Measurements from ENCODE around the gene PTGES3. TPM values are rescaled to one million over a fixed set of nuclear protein-coding genes. Genes with fewer than 3 reads are reported as not detected.

The PTGES3 gene
- total RNA-seq, 1 experiment from 2014 or later, result 404 TPM

GRCh38 chr12:56724972-56725722 is 37.1 kb upstream of the PTGES3 start, which contains the start of gene NACA:
TSS of gene NACA (minus strand) at chr12:56725299. CDS start at chr12:56724521, 778 bp downstream.
- Histone ChIP-seq H3K4me3 (replicated peaks in 1 of 2; ENCODE audit: low read depth in 1 of 2, low read length in 2 of 2) (peak within 1 kb of the TSS; percentile 92 to 99), H2AFZ (ENCODE audit: low read depth, low read length, poor library complexity, severe bottlenecking) (peak within 1 kb of the TSS; percentile 36), H3K79me2 (ENCODE audit: insufficient read depth, low read length) (peaks cover 50% of the 10 kb centered on the region), H3K9me3 (ENCODE audit: control insufficient read depth in 1 of 2, insufficient read depth in 1 of 2, low read depth in 1 of 2, low read length in 2 of 2) (no peaks in the 10 kb centered on the region), H3K36me3 (ENCODE audit: control insufficient read depth in 1 of 2, insufficient read depth in 2 of 2, low read length in 2 of 2) (peaks cover 14 to 46% of the 10 kb centered on the region in 2 experiments), H3K4me2 (ENCODE audit: low read length) (peak within 1 kb of the TSS; percentile 85), H3K9ac (ENCODE audit: low read length) (peak within 1 kb of the TSS; percentile 99), H4K20me1 (ENCODE audit: insufficient read depth) (peaks cover 27% of the 10 kb centered on the region; the same call in 1 of the 2 replicates), H3K9me2 (ENCODE audit: insufficient read depth) (no peaks in the 10 kb centered on the region), H3K27me3 (ENCODE audit: insufficient read depth, low read length) (no peaks in the 10 kb centered on the region), H3K4me1 (ENCODE audit: control insufficient read depth in 1 of 2, insufficient read depth in 2 of 2, low read length in 2 of 2) (peaks cover 21 to 42% of the 10 kb centered on the region in 2 experiments; a peak in 3 of 4 replicates), H3K27ac (ENCODE audit: low read depth, low read length) (peak within 1 kb of the TSS; percentile 91)
- CTCF ChIA-PET, result interaction anchor here (0.8 to 0.9 kb wide), 3 partner anchors 29 to 277 kb away, joined by 3 to 4 read pairs (median 3); no protein-coding TSS in a partner anchor
- BruUV-seq (replicated peaks), result no TSS peak
- DNase-seq (ENCODE audit: low read depth, low spot score) (peak; percentile 95), ATAC-seq (peak; percentile 94)
- POLR2A ChIA-PET, result interaction anchor here (0.6 to 1.8 kb wide), 30 partner anchors 8 to 503 kb away, joined by 3 to 31 read pairs (median 4); partner anchors contain the start of genes PTGES3, RNF41 and STAT6
- RAD21 ChIA-PET (ENCODE audit: low non-redundant PET in 1 of 2, low total read pairs in 2 of 2, uncharacterized antibody in 2 of 2, unreplicated experiment in 2 of 2), result no interaction called here
- intact Hi-C loops (cut with micrococcal nuclease), result loop anchor here (2.0 kb wide), 1 partner anchor 36 kb away; the partner anchor contains the start of gene PTGES3
- TF ChIP-seq ELF1 (IDR thresholded peaks at IDR 0.05; ENCODE audit: borderline replicate concordance, low read depth), result peak; percentile 36; the same call in 1 of the 2 replicates
- TF ChIP-seq ZBTB33 (IDR thresholded peaks at IDR 0.05; ENCODE audit: extremely low read depth, insufficient replicate concordance, low read length), result no peak
- TF ChIP-seq CTCF (IDR thresholded peaks at IDR 0.05 in 2 of 3, conservative IDR thresholded peaks at IDR 0.05 in 1 of 3; ENCODE audit: borderline replicate concordance in 1 of 3, insufficient read depth in 1 of 3, low read depth in 2 of 3, low read length in 2 of 3), result no peak
- TF ChIP-seq POLR2A (IDR thresholded peaks at IDR 0.05; ENCODE audit: borderline replicate concordance, extremely low read depth, insufficient read depth, insufficient read length), result peak; percentile 75
- no peak for TF ChIP-seq REST (IDR thresholded peaks at IDR 0.05; ENCODE audit: low read depth)
- TF ChIP-seq EZH2phosphoT487 (IDR thresholded peaks at IDR 0.05; ENCODE audit: borderline replicate concordance), result no peak
- no peak for TF ChIP-seq ATF3 (IDR thresholded peaks at IDR 0.05)
- no peak for TF ChIP-seq CEBPB (IDR thresholded peaks at IDR 0.05; ENCODE audit: low read depth)
- no peak for TF ChIP-seq EZH2 (IDR thresholded peaks at IDR 0.05)
- peak; percentile 82 for TF ChIP-seq SIN3A (IDR thresholded peaks at IDR 0.05; ENCODE audit: low read depth)
- TF ChIP-seq EGR1 (IDR thresholded peaks at IDR 0.05; ENCODE audit: low read depth), result peak; percentile 94
- no peak for TF ChIP-seq FOSL1 (IDR thresholded peaks at IDR 0.05; ENCODE audit: low read depth)
- peak; percentile 95 for TF ChIP-seq POLR2AphosphoS5 (IDR thresholded peaks at IDR 0.05; ENCODE audit: low read depth, low read length)
- TF ChIP-seq SP1 (IDR thresholded peaks at IDR 0.05; ENCODE audit: low read depth), result peak; percentile 52; the same call in 1 of the 2 replicates
- no peak for TF ChIP-seq CBX3 (IDR thresholded peaks at IDR 0.05; ENCODE audit: low read depth)
- TF ChIP-seq RAD21 (IDR thresholded peaks at IDR 0.05; ENCODE audit: low read depth), result no peak
- no peak for TF ChIP-seq TCF7L2 (IDR thresholded peaks at IDR 0.05; ENCODE audit: borderline replicate concordance, extremely low read depth, insufficient read depth, insufficient read length)
- TF ChIP-seq MAX (IDR thresholded peaks at IDR 0.05), result peak; percentile 99
